HG03521 (cell line): Measurements from ENCODE around the gene TNFRSF6B.

Source experiments
- ATAC-seq: cut with Tn5 transposase; IDR thresholded peaks from one replicate; pipeline ENCODE4 v1.9.1; 2021; ENCODE audit warnings: mild to moderate bottlenecking, moderate library complexity; ENCODE audit not compliant: unreplicated experiment

Gene TNFRSF6B

GRCh38 chr20:63694584-63695423, 1.6 kb upstream of the TNFRSF6B start:
- no peak for ATAC-seq

DNA sequence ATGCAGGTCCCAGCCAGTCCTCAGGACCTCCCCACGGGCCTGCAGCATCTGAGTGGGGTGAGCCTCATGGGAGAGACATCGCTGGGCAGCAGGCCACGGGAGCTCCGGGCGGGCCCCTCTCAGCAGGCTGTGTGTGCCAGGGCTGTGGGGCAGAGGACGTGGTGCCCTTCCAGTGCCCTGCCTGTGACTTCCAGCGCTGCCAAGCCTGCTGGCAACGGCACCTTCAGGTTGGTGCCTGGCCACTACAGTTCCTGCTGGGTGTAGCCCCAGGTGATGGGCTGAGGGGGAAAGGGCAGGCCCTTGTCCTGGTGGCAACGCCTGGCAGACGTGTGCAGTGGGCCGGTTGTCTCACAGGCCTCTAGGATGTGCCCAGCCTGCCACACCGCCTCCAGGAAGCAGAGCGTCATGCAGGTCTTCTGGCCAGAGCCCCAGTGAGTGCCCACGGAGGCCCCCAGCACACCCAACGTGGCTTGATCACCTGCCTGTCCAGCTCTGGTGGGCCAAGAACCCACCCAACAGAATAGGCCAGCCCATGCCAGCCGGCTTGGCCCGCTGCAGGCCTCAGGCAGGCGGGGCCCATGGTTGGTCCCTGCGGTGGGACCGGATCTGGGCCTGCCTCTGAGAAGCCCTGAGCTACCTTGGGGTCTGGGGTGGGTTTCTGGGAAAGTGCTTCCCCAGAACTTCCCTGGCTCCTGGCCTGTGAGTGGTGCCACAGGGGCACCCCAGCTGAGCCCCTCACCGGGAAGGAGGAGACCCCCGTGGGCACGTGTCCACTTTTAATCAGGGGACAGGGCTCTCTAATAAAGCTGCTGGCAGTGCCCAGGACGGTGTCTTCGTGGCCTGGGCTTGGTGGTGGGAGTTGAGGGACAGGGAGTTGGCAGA, 787 bp upstream of the TNFRSF6B start:
- ATAC-seq: no peak

DNA sequence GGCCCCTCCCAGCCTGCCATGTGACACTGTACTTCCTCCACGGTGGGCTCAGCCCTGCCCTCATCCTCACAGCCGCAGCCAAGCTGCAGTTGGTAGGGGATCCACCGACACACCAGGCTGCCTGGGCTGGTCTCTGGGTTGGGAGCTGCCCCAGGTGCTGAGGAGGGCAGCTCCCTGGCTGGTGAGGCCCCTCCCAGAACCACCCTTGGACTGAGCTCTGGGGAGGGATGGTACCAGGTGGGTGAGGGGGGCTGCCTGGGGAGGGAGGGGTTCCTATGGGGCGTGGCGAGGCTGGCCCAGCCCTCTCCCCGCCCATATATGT, 185 bp upstream of the TNFRSF6B start:
- ATAC-seq: no peak

- no peak for ATAC-seq
Measured at GRCh38 chr20:63697357-63697867, 960 bp downstream of the TNFRSF6B start.

DNA sequence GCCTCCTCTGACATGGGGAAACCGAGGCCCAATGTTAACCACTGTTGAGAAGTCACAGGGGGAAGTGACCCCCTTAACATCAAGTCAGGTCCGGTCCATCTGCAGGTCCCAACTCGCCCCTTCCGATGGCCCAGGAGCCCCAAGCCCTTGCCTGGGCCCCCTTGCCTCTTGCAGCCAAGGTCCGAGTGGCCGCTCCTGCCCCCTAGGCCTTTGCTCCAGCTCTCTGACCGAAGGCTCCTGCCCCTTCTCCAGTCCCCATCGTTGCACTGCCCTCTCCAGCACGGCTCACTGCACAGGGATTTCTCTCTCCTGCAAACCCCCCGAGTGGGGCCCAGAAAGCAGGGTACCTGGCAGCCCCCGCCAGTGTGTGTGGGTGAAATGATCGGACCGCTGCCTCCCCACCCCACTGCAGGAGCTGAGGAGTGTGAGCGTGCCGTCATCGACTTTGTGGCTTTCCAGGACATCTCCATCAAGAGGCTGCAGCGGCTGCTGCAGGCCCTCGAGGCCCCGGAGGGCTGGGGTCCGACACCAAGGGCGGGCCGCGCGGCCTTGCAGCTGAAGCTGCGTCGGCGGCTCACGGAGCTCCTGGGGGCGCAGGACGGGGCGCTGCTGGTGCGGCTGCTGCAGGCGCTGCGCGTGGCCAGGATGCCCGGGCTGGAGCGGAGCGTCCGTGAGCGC, 1.6 kb downstream of the TNFRSF6B start:
- no peak for ATAC-seq

GRCh38 chr20:63698739-63699465, 2.5 kb downstream of the TNFRSF6B start:
- ATAC-seq: no peak

DNA sequence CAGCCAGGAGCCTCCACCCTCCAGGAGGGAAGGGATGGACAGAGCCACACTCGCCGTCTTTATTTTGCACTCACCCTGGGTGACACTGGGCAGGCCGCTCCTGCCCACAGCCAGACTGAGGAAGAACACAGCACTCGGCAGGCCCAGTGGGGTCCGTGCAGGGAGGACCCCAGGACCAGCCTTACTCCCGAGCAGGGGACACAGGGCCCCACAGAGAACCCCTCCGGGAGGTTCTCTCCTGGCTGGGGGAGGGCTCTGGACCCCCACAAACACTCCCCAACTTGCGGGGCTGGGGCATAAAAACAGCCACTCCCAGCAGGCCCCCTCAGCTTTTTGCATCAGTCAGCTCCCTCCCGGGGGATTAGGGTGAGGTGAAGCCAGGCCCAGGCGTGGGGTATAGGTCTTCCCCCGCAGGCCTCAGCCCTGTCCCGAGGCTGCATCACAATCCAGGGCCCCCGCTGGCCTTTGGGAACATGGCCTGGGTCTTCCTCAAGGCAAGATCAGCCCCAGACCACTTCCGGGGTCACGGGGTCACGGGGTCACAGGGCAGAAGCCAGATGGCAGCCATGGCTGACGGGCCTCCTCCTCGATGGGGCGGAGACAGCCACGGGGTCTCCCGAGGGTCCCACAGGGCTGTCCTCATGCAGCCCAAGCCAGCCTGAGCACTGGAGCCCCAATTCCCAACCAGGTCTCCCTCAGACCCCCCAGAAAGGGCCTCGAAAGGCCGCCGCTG, 3.2 kb downstream of the TNFRSF6B start:
- ATAC-seq: no peak

- ATAC-seq: no peak
Measured at GRCh38 chr20:63700199-63701050, 4.0 kb downstream of the TNFRSF6B start.

- no peak for ATAC-seq
Measured at GRCh38 chr20:63701051-63701328, 4.5 kb downstream of the TNFRSF6B start.

DNA sequence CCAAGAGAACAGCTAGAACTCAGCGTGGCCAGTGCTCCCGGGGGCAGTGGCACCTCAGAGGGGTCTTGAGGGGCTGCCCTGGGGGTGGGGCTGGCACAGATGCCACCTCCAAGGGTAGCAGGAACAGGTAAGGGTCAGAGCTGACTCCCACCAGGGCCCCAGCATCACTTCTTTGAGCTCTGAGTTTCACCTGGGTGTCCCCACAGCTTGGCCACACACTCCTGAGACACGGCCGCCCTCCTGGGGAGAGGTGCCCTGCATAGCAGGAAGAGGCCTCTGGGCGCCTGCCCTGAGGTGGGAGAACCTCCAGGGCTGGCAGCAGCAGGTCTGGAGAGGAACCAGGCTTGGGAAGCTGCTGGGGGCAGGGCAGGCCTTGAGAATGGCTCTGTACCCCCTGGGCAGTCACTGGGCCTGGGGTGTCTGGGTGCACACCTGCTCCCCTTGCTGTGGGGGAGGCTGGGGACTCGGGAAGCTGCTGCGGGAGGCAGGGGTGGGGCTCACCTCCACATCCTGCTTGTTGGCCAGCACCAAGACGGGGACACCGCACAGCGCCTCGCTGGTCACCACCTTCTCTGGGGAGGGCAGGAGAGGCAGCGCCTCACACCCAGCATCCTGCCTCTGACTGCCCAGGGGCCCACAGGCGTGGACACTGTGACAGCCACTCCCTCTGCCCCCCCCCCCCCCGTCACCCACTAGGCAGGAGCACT, 5.0 kb downstream of the TNFRSF6B start:
- no peak for ATAC-seq

DNA sequence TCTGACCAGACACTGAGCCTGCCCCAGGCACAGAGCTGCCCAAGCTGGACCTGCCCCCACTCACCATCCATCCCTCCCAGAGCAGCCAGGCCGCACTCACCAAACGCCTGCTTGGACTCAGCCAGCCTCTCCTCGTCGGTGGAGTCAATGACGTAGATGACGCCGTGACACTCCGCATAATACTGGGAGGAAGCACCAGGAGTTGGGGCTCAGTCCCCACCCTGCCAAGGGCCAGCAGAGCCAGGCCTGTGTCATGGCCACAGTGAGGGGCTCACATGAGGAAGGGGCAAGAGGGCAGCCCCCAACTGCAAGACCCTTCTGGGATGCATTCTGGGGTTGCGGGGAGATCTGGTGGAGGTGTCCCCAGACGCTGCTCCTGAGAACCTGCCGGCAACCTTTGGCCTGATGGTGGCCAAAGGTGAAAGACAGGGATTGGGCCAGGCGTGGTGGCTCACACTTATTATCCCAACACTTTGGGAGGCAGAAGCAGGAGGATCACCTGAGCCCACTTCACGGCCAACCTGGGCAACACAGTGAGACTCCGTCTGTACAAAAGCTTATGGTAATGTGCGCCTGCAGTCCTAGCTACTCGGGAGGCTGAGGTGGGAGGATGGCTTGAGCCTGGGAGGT, 5.7 kb downstream of the TNFRSF6B start:
- ATAC-seq: no peak

GRCh38 chr20:63702751-63703470, 6.5 kb downstream of the TNFRSF6B start:
- ATAC-seq: no peak

DNA sequence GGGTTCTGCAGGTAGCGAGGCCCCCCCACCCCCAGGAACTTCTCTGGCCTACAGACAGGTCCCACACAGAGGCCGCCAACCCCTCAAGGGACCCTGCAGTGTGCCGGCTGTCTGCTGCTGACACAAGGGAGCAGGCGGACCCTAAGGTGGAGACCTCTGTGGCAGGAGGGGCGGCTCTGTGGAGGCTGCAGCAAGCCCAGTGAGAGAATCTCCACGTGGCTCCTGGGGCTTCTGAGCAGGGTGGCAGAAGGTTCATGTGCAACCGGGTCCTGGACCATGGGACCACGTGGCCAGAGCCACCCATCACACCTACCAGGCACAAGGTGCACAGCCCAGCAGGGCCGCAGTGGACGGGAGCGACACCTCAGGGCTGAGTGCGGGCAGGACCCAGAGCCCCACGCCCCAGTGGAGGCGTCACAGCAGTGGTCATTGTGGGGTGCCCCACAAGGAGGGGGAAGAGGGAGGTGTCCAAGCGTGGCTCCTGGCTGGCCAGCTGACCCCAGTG, 7.1 kb downstream of the TNFRSF6B start:
- no peak for ATAC-seq

- ATAC-seq: no peak
Measured at GRCh38 chr20:63703976-63704748, 7.7 kb downstream of the TNFRSF6B start.

DNA sequence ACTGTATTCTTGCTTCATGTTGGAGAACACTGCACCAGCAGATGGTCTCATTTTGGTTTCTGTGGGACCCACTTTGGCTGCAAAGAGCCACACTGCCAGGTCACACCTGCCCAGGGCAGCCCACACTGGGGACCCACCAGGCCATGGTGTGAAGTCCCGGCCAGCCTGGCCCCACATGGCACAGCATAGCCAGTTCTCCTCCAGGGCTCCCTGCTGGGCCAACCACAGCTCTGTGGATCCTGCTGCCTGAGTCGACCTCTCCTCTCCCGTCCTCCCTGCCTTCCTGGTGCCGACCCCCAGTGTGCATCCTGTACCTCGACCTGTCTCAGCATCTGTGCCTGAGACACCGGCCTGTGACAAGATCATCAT, 8.3 kb downstream of the TNFRSF6B start:
- no peak for ATAC-seq

GRCh38 chr20:63705232-63706026, 9.0 kb downstream of the TNFRSF6B start:
- ATAC-seq: no peak
